HG02885 (cell line): Measurements from ENCODE around the gene CORO6.
A peak's percentile ranks its signal among the peaks of the same experiment; 100 is the strongest.

Source experiments
- ATAC-seq: cut with Tn5 transposase; IDR thresholded peaks from one replicate; pipeline ENCODE4 v1.9.1; 2021; ENCODE audit warnings: mild to moderate bottlenecking; ENCODE audit not compliant: unreplicated experiment, poor library complexity

Gene CORO6

GRCh38 chr17:29640413-29640812 is 17.7 kb upstream of the CORO6 start:
- no peak for ATAC-seq

- ATAC-seq: no peak
Measured at GRCh38 chr17:29633886-29634285, 11.2 kb upstream of the CORO6 start.

DNA sequence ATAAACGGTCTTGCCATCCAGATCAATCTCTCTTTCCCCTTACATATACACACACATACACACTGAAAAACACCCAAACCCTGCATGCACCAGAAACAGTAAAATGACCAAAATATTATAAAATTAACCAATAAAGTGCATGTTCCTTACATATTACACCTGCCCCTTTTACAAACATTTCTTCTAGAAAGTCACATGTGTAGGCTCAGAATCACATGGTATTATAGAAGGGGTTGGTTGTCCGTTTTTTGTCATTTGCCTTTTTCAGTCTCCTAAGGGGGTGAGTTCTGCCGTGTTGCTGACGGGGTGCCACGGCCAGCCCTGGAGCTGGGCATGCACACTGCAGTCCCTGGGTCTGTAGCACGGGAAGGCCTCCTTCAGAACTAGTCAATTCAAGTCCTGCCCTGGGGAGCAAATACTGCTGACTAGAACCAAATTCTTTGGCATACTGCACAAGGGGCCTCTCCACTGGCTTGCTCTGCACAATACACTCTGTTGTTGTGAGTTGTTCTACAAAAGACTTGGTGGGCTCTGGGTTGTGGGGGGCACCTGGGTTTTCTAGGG is 8.0 kb upstream of the CORO6 start:
- ATAC-seq: no peak

- ATAC-seq: no peak
Measured at GRCh38 chr17:29629839-29630238, 7.1 kb upstream of the CORO6 start.

- no peak for ATAC-seq
Measured at GRCh38 chr17:29628644-29629043, 5.9 kb upstream of the CORO6 start.

DNA sequence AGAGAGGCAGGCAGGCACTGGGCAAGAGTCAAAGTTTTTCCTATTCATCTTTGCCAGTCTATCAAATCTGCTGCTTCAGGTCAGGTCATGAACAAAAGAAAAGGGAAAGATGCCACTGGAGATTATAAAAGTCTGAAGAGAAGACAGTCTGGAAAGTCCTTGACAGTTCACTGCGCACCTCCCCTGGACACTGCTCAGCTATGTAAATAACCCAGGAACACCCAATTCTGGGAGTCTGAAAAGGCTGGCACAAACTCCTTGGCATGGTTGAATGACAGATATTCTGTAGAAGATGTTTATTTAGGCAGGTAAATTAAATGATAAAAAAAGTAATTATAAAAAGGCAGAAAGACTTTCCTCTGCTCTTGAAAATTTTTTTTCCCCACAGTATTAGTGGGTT is 5.2 kb upstream of the CORO6 start:
- ATAC-seq: no peak

DNA sequence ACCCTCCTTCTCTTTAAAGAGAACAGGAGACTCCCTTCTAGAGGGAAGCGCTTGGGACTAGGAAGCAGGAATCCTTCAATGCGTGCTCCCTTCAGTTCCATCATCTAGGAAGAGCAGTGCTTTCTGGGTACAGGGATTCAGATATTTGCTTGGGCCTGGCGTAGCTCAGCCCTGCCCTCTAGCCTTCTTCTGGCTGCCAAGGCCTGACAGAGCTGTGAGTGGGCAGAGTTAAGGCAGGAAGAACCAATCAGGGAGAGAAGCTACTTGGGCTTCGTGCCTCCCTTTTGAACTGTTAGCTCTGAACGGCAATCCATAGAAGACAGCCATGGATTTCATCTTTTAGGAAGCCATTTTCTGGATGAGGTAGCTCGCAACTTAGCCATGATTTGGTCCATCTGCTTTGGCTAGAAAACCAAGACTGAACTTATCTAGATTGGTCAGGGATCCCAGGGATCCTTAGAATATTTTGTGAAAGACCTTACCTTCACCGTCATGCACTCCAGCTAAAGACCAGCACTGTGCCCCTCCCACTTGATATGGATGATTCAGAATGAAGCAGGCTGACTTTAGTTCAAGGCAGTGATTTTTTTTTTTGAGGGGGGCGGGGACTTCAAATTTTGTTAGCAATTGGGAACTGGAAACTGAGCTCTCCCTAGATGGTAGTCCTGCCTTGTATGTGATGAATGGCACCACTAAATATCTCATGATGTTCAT is 2.5 kb upstream of the CORO6 start:
- no peak for ATAC-seq

DNA sequence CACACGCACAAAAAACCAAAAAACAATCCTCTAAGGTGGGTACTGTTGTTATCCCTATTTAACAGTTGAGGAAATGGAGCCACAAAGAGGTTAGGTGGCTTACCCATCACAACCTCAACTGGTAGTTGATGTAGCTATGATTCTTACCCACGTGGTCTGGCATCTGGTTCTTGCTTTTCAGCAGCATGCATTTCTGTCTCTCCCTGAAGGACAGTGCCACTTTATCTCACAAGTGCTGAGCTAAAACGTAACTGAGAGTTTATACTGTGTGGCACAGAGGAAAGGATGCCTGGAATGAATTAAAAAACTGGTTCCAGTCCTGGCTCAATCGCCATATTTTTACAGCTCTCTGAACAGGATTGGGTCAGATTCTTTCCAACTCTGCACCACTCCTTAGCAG is 1.9 kb upstream of the CORO6 start:
- no peak for ATAC-seq

GRCh38 chr17:29623283-29623647 is 553 bp upstream of the CORO6 start:
- ATAC-seq: no peak

DNA sequence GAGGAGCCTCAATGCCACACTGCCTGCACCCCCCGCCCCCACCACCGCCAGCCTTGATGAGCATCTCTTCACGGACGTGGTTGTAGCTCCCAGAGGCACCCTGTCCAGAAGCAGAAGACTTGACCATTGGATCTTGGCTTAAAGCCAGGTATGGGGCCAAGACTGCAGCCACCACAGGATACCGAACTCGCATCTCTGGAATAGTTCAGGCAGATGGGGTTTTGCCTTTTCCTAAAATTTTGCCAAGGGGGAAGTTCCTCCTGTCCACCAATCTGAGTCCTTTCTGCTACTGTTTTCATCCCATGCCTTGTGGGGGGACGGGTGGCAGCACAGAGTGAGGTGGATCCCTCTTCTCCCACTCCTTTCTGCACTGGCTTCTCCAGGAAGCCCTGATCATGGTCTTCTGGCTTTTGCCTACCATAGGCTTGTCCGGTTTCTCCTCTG is 939 bp downstream of the CORO6 start:
- no peak for ATAC-seq

DNA sequence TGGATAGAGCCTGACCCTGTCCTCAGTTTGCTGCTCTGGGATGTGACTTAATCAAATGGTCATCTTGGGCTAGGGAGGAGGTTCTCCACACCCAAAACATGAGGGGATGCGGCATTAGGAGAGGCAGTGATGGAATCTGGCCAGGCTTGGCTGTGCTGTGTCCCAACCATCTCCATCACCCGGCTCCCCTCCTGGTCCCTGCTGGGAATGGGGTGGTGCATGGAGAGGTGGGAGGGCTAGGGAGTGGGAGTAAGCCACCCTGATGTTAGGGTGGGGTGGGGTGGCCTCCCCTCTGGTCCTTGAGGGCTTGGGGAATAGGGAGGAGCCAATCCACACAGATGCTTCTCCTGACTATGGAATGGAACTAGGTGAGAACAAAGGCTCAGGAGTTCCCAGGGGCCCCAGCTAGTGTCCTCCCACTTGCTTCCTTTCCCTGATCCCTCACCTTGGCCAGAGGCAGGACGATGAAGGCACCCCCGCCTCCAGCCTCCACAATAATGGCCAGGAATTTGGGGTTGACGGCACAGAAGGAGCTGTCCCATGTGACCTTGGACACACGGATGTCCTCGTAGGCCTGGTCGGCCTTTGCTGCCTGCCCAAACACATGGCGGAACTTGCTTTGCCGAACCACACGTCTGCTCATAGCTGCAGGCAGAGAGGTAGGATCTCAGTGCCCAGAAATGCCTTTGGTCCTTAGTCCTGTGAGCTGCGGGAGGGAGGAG is 1.8 kb downstream of the CORO6 start:
- no peak for ATAC-seq

GRCh38 chr17:29620271-29620670 is 2.4 kb downstream of the CORO6 start:
- no peak for ATAC-seq

GRCh38 chr17:29619251-29619650 is 3.5 kb downstream of the CORO6 start:
- no peak for ATAC-seq

DNA sequence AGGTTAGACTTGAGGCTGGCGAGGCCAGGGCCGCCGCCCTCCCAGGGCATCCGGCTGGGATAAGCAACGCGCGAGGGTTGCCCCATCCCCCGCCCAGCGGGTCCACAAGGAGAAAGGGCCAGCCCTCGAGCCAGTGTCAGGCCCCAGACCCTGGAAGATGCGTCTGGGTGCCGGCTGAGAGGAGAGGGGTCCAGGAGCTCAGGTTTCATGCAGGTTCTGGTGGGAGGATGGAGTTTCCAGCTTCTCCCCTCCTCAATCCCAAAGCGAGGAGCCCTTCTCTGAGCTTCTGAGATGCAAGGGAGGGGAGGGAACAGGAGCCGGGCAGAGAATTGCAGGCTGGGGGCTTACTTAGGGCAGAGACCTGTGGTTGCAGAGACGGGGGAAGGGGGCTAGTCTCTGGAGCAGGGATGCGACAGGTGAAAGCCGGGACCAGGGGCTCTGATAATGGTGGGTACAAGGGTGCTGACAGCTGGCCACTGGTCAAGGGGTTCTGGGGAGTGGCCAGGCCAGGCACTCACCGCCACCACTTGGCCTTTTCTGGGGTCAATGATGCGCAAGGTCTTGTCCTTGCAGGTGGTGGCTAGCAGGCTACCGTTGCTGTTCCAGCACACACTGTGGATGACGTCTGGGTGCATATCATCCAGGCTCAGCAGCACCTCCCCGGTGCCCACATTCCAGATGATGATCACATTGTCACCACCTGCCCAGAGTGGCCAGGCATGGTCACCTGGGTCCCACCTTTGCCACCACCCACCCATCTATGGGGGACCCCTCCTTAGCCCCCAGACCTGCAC is 4.2 kb downstream of the CORO6 start:
- ATAC-seq: no peak

DNA sequence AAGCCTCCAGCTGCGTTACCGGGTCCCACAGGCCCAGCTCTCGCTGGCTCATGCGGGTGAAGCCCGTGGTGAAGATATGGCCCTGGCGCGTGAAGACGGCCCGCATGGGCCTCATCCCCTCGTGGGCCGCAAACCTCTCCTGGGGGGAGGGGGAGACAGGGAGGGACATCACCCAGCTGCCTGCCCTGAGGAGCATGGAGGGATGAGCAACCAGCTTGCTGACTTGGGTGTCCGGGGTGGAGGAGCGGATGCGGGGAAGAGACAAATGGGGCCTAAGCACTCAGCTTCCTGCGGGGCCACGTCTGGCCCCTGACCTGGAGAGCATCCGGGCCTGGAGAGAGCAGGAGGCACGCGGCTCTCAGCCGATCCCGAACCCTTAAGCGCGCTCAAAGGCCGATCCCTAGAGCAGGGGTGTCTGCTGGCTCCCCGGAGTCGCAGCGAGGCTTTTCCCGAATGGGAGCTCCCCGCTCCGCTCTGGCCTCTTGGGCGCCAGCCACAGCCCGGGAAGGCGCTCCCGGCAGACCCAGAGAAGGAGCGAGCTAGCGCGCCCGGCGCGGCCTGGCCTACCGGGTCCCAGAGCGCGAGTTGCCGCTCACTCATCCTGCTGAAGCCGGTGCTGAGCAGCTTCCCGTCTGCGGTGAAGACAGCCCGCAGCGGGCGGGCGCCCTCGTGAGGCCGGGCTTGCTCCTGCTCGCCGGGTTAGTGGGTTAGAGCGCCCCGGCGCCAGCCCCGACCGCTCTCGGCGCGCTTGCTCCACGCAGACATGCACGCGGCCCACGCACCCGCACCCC is 5.0 kb downstream of the CORO6 start:
- ATAC-seq: peak; percentile 44

DNA sequence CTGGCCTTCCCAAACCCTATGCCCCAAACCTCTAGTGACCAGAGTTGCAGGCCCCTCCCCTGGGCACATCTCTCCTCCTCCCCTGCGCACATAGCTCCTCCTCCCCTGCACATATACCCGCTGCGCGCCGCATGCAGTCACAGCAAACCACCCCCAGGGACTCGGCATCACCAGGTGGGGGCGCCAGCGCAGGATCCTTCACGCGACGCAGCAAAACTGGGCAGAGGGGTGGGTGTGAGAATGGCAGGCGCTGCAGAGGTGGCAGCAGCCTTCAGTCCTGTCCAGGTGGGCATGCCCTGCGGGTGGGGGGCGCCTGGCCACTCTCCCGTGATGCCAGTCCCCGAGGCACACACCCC is 5.6 kb downstream of the CORO6 start:
- ATAC-seq: peak; percentile 49

DNA sequence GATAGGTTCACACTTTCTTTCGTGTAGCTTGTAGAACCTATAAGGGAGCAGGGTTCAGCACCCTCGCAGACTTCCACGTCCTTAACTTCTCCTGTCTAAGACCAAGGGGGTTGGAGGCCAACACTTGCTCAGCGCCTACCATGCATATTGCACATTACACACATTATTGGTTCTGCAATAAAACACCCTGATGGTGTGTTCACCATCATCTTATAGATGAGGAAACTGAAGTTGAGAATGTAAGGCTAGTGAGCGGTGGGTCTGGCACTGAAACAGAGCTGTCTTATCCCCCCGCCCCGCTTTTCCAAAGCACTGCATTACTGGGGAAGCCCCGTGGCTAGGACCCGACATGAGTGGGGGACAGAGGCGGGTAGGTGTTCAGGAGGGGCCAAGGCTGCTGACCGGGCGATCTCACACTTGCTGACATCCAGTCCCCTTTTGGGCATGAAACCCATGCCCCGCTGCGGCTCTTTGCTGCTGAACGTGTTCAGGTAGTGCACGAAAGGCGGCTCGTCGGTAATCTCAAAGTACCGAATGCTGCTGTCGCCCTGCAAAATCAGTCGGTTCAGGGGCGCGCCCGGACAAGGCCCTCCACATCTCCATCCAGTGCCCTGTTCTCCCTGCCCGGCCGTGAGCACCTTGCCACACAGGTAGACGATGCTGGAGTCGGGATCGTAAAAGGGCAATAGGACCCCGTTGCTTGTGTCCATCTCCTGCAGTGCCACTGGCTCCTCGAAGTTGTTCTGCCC is 6.2 kb downstream of the CORO6 start:
- ATAC-seq: no peak

GRCh38 chr17:29615492-29616299 is 7.0 kb downstream of the CORO6 start:
- ATAC-seq: peak; percentile 67

DNA sequence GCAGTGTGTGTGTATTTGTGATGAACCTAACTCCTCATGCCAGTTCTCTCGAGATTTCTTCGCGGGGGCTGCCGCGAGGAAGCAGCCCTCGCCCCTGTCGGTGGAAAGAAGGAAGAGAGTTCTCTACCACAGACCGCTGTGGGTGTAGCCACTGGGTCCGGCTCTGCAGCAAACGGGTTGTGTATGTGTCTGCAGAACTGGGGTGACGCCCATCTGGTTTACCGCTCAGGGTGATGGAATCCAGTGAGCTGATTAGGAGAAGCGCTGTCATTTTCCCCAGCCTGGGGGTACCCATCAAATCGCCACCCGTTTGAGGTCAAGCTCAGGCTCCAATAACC is 7.7 kb downstream of the CORO6 start:
- no peak for ATAC-seq
